Left hindlimb (tissue), 1 donor: ENCODE measurements around the gene ZFAND3.

Experiments
- DNase-seq: peaks from one replicate; pipeline ENCODE4 v3.0.0-alpha.2; 2018

Gene ZFAND3

DNA sequence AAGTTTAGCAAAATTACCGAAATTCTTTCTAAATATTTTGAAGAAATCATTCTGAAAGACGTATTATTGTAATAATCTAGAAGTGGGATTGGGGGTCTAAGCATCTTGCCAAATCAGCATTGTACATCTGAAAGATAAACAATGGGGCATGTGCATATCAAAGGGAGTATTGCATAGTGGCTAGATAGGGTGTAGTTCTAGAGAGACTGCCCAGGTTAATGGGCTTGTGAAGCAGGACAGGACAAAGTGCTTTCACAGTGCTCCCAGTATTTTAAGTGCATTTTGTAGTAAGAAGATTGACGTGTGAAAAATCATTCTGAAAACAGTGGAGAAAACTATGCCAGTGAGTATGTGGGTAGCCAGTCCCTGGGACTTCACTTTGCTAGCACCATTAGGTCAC lies 236.8 kb downstream of the ZFAND3 start:
- no peak for DNase-seq

- no peak for DNase-seq
Measured at GRCh38 chr6:38057994-38058393, 238.5 kb downstream of the ZFAND3 start.

DNA sequence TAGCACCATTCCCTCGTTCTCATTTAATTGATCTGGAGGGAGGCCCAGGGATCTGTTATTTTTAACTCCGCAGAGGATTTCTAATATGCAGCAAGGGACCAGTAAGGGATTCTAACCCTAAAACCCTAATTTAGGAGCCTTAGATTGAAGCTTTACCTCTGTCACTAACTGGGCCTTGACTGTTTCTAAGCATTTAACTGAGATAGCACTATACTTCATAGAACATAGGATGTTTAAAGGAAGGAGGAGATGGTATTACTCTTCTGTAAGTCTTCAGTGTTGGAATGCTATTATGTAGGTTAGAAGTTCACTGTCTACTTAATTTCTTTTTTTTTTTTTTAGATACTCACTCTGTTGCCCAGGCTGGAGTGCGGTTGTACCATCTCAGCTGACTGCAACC lies 242.5 kb downstream of the ZFAND3 start:
- no peak for DNase-seq

DNA sequence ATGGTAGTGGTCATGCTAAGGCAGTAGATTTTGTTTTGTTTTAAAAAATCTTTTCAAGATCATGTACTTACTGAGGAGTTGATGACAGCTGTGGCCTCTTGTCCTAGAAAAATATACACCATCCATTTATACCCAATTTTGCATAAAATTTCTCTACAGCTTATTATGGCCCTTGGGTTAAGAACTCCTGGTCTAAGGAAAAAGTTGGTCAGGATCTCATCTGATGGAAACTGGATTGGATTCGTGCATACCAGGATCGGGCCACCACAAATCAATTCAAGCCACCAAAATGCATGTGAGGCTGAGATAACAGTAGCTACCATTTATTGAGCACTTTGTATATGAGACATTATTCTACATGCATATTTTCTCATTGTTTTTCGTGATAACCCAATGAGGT lies 244.4 kb downstream of the ZFAND3 start:
- DNase-seq, result no peak

DNA sequence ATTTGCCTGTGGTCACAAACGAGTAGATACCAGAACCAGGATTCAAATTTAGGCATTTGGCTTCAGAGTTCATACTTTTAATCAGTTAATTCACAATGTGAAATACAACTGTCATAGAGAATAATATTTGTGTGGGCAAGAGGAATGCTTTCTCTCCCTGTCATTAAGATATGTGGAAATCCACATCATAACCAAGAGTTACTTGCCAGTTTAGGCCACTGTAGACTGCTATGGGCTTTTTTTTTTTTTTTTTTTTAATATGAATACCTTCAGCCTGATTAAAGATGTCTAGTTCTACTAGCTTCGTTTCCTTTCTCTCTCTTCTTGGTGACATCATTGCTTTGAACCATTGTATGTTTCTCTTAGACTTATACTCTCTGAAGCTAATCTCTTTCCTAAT lies 244.9 kb downstream of the ZFAND3 start:
- no peak for DNase-seq

GRCh38 chr6:38065734-38066305 lies 246.3 kb downstream of the ZFAND3 start:
- DNase-seq, result no peak

- no peak for DNase-seq
Measured at GRCh38 chr6:38067263-38067980, 247.9 kb downstream of the ZFAND3 start.

DNA sequence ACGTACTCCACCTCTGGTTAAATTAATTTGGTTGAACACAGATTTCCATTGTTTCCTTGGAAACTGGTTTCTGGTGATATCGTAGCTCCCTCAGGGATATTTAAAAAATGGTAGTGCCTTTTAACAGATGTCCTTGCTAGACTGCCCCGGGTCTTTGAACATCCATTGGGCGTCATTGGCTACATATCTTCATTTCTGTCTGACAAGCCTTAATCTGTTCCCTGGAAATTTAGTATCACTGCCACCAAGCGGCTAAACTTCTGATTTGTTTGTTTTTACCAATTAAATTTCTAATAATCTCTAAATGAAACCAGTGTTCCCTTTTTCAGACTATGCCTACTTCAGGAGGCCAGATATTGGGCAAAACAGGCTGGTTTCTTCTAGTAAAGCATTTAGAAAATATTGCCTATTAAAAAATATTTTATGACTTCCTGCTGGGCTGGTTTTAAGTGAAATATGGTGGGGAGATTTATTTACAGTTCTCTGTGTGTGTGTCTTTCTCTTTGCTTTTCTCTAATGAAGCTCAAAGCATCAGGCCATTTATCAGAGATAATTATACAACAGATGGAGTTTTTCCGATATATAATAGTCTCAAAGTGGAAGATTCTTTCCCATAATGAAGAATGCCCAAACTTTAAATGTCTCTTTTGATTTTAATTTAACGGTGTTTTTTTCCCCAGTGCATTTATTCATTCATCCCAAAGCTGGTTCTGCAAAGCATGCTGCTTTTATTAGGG lies 249.5 kb downstream of the ZFAND3 start:
- DNase-seq, result no peak

DNA sequence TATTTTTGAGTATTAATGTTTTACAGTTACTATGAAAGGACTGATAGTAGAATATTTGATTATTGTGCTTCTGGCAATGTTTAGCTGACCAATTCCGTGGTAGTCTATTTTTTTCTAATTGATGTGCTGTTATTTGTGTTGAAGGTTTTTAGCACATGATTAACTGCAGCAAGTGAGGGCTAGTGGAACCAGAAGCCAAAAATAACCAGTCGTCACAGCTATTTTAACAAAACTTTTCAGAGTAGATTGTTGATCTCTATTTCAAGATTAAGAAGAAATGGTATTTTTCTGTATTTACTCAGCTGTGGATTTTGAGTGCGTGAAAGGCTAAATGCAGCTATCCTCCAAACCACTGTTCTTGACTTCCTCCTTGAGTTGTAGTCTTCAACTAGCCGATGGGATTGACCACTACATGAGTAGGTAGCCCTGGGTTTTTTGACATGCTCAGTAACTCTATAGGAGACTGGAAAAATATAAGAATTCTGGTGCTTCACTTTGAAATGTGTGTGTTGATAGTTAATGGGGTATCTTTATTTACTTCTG lies 258.0 kb downstream of the ZFAND3 start:
- DNase-seq, result no peak

- no peak for DNase-seq
Measured at GRCh38 chr6:38078671-38079070, 259.1 kb downstream of the ZFAND3 start.

DNA sequence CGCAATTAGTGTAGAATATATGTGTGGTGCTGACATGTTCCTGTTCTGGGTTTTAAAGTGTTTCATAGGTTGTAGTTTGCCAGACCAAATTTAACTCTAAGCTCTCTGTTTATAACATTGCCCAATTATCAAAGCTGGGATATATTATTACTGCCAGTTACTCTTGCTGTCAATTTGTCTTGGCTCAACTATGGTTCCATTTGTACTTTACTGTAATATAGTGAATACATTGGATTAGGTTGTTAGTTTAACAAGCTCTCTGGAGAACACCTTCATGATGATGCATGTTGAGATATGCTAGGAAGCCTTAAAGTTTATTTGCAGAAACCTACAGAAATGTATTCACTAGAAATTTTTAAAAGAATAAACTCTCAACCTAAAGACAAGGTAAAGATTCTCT lies 259.6 kb downstream of the ZFAND3 start:
- DNase-seq, result no peak

DNA sequence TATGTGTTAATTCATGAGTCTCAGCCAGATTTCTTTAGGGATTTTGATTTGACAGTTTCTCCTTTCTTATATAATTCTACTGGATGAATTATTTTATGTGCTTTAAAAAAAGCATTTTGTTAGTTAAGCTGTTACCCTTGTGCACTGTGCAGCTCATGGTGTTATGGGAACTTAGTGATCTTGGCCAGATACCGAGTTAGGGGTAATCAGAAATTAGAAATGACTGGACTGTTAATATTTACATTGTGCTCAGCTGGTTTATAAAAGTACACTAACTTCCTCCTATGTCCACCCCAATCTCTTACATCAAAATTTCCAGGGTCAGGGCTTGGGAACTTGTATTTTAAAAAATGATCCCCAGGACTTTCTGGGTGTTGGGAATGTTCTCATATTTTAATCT lies 260.0 kb downstream of the ZFAND3 start:
- no peak for DNase-seq

DNA sequence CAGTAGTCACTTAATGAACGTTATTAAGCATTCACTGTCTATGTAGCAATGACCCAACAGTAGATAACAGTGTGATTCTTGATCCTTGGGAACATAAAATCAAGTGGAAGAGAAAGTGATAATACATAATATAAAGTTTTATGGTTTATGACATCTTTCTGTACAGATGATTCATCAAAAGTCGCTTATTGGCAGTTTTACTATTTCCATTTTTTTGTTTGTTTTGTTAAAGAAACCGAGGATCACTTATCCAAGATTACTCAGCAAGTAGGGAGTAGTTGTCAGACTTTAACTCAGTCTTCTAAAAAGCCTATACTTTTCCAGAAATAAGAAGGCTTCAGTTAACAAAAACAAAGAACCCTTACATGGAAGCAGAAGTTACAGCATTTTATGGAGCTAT lies 260.8 kb downstream of the ZFAND3 start:
- DNase-seq, result no peak

- DNase-seq, result no peak
Measured at GRCh38 chr6:38080889-38081288, 261.4 kb downstream of the ZFAND3 start.

GRCh38 chr6:38085031-38085430 lies 265.5 kb downstream of the ZFAND3 start:
- DNase-seq, result no peak

GRCh38 chr6:38086346-38086745 lies 266.8 kb downstream of the ZFAND3 start:
- no peak for DNase-seq

GRCh38 chr6:38088010-38088409 lies 268.5 kb downstream of the ZFAND3 start:
- no peak for DNase-seq

DNA sequence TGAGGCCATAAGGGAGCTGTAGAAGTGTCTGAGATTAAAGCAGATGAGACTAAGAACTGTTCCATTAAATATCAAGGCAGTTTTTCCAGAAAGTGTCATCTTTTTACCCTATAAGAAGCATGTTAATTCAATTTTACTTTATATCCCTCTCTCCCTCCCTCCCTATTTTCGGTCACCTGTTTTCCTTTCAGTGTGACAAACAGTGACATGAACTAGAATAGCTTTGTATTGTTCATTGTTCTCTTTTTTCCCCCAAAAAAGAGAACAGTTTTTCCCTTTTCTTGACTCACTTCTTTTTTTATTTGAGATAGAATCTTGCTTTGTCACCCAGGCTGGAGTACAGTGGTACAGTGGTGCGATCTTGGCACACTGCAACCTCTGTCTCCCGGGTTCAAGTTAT lies 269.3 kb downstream of the ZFAND3 start:
- DNase-seq, result no peak

DNA sequence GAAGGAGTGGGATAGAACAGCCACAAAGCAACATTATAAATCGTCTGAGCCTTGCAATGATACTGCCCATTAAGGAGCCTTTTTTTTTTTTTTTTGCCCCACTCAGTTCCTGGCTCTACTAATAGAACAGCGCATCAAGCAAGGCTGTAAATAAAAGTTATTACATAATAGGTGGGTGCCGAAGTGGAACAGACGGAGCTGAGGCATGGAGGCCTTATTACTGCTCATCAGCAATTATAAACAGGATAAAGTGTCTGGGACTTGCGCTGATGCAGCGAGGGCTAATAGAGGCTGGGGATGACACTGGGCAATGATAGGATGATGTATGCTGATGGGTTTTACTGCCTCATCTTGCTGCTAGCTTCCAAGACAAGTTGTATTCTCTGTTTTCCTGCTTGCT lies 272.1 kb downstream of the ZFAND3 start:
- no peak for DNase-seq

DNA sequence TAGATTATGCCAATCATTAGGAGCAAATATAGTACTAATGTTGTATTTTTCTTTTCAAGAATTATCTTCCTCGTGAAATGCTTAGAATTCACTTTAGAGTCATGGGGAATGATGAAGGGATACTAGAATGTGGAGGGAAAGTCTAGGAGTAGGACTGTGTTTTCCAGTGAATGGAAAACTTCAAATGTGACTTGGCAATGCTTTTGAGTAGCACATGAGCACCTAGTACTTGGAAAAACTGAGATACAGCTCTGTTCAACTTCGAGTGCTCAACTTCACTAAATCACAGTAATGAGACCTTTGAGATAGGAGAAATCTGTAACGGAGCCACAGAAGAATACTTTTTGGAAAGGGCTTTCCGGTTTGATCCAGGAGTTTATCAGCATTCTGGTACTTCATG lies 272.9 kb downstream of the ZFAND3 start:
- DNase-seq, result no peak

GRCh38 chr6:38092964-38093363 lies 273.4 kb downstream of the ZFAND3 start:
- DNase-seq, result no peak

- DNase-seq, result no peak
Measured at GRCh38 chr6:38095054-38095453, 275.5 kb downstream of the ZFAND3 start.

DNA sequence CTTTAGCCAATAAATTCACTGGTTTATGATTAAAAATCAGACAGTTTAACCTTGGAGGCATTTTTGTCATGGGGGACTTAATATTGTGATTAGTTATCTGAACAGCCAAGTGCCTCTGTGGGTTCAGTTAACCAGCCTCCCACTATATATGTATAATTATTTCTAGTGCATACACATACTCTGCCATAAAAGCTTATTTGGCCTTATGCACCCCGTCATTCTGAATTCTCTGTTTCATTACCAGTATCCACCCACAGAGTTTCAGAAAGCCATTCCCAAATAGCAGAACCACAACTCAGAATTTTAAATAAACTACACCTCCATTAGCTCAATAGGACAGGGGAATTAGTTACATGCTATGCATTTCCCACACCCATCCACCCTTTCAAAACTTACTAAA lies 279.7 kb downstream of the ZFAND3 start:
- no peak for DNase-seq

DNA sequence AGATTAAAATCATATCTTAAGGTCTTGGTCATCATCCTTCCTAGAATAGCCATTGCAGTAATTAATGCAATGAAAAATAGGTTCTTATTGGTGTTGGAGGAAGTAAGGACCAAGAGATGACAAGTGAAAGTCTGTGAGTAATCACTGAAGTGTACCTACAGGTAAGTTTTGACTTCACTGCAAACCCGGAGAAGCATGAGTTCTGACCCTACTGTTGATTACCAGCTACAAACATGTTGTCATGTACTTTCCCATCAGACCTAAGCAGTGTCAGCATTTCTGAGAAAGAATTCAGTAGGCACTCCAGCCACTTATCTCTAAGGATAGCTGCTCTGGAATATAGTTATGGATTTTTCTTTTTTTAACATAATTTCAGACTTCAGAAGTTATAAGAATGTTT lies 280.9 kb downstream of the ZFAND3 start:
- no peak for DNase-seq
